H1 (cell line): Measurements from ENCODE around the gene MCUB. TPM values are rescaled to one million over a fixed set of nuclear protein-coding genes. Genes with fewer than 3 reads are reported as not detected.

Experiments used
- EGR1 ChIP-seq: IDR thresholded peaks from 2 replicates; pipeline ENCODE4 v1.6.1; 2011; ENCODE audit warnings: low read depth, low read length, borderline replicate concordance
- JUND ChIP-seq: IDR thresholded peaks from 2 replicates; pipeline ENCODE4 v1.6.1; 2011; ENCODE audit warnings: mild to moderate bottlenecking, improper control_type of control experiment, low read length
- POLR2AphosphoS5 ChIP-seq: IDR thresholded peaks from 2 replicates; pipeline ENCODE4 v1.6.1; 2011; ENCODE audit warnings: low read depth, low read length
- RXRA ChIP-seq: IDR thresholded peaks from 2 replicates; pipeline ENCODE4 v1.6.1; 2011; ENCODE audit warnings: low read depth, mild to moderate bottlenecking, low read length, moderate library complexity; ENCODE audit not compliant: insufficient read depth
- polyA plus RNA-seq, 7 experiments: library from polyadenylated mRNA; depleted of rRNA in 3 of 7; stranded (reverse) in 5 of 7; unstranded in 2 of 7; fragments of >200 nt in 5 of 7; fragments of 200-250 nt in 2 of 7; gene quantifications; 1 replicate in 5 of 7; 2 replicates in 1 of 7; 4 replicates in 1 of 7; pipeline versions ENCODE4 v1.2.1 to v1.2.3, GENCODE V29; 2011 to 2013; ENCODE audit warnings: missing spikeins in 2 of 7, mixed read lengths in 2 of 7
- total RNA-seq: library from RNA; stranded (reverse); fragmentation: NEBNext Ultra II Directional; extraction: Animal tissue kit (Norgen Biotek cat#: 25700); gene quantifications from 2 replicates; pipeline ENCODE4 v1.2.1, GENCODE V29; 2021

Gene MCUB
- total and polyA plus RNA-seq, 2 of the 8 experiments (the other 6 are each of a cell fraction or from before 2014, with no cell fraction given): 15.2 to 19.4 TPM

DNA sequence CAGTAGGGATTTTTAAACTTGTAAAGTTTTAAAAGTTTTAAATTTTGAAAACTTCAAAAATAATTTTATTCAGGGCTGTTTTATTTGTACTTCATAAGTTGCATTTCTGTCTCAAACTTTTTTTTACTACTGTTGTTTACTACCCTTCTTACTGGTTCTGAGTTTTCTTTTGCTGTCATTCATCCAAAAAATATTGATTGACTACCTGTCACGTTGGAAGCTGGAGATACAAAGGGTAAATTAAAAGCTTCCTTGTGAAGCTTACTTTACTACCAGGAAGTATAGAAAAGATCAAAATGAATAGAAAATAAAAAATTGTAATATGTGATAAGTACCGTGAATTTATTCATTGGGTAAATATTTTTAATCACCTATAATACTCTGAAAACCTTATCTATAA lies 49.4 kb upstream of the MCUB start (continued):
- TF ChIP-seq JUND (no peak), EGR1 (no peak), POLR2AphosphoS5 (no peak), RXRA (no peak)
